MCF 10A (cell line): ENCODE data around the gene MRPL58. TPM values are rescaled to one million over a fixed set of nuclear protein-coding genes. Genes with fewer than 3 reads are reported as not detected.
A peak's percentile ranks its signal among the peaks of the same experiment; 100 is the strongest.
"Not testable (repeated sequence)": the region's sequence is repeated elsewhere in the genome, so short reads cannot be mapped to it uniquely, and the experiment has no call there.

Source experiments
- BruUV-seq: library from RNA; stranded (reverse); fragments of 400-500 nt; replicated peaks from 2 replicates; lab custom pipeline; 2021; lab: Mats Ljungman, UMichigan
- CTCF ChIA-PET: fragments of 300-600 bp; sonication (Branson Sonifier 250); formaldehyde crosslinking; extraction: SDS; loops from one replicate; lab custom pipeline; 2021; ENCODE audit warnings: antibody characterized with exemption, inconsistent platforms; lab: Yijun Ruan, JAX
- POLR2A ChIA-PET: fragments of 300-600, 350-650 bp; sonication (Branson Sonifier 250); formaldehyde crosslinking; extraction: SDS; loops from one replicate; lab custom pipeline; 2020; ENCODE audit warnings: antibody characterized with exemption, inconsistent platforms; lab: Yijun Ruan, JAX
- DNase-seq: peaks from one replicate; pipeline ENCODE4 v3.0.0-alpha.2; 2018; ENCODE audit not compliant: unreplicated experiment
- H3K27ac Mint-ChIP-seq: one replicate; pipeline ENCODE4 v1.8.0; 2022; ENCODE audit warnings: mild to moderate bottlenecking, low read depth, mixed read lengths; ENCODE audit not compliant: unreplicated experiment
- H3K27me3 Mint-ChIP-seq: one replicate; pipeline ENCODE4 v1.8.0; 2022; ENCODE audit warnings: mixed read lengths; ENCODE audit not compliant: insufficient read depth, unreplicated experiment
- H3K36me3 Mint-ChIP-seq: one replicate; pipeline ENCODE4 v1.8.0; 2022; ENCODE audit warnings: mild to moderate bottlenecking, moderate library complexity, mixed read lengths; ENCODE audit not compliant: insufficient read depth, unreplicated experiment
- H3K4me1 Mint-ChIP-seq: one replicate; pipeline ENCODE4 v1.8.0; 2022; ENCODE audit warnings: mixed read lengths; ENCODE audit not compliant: insufficient read depth, unreplicated experiment
- H3K4me3 Mint-ChIP-seq: one replicate; pipeline ENCODE4 v1.8.0; 2022; ENCODE audit warnings: mild to moderate bottlenecking, moderate library complexity, mixed read lengths; ENCODE audit not compliant: unreplicated experiment
- H3K9me3 Mint-ChIP-seq: one replicate; pipeline ENCODE4 v1.8.0; 2022; ENCODE audit warnings: mixed read lengths; ENCODE audit not compliant: unreplicated experiment
- CTCF ChIP-seq: fragments of 200-600 bp; IDR thresholded peaks from one replicate; pipeline ENCODE4 v1.8.0; 2022; ENCODE audit warnings: antibody characterized with exemption, mild to moderate bottlenecking; ENCODE audit not compliant: unreplicated experiment
- intact Hi-C: fragments of 100-400 bp; cut with micrococcal nuclease; formaldehyde crosslinking; loops from 2 replicates; pipeline ENCODE4 v1.14.1; 2022
- total RNA-seq: library from RNA; stranded (reverse); gene quantifications from 2 replicates; pipeline ENCODE4 v1.2.3, GENCODE V29; 2022

The MRPL58 gene
- total RNA-seq, 1 experiment from 2014 or later: 71.2 TPM

- no TSS peak for BruUV-seq
- CTCF ChIA-PET: interaction anchor here (0.7 kb wide), 1 partner anchor 45 kb away, joined by 3 read pairs; no protein-coding TSS in a partner anchor
- H3K36me3 Mint-ChIP-seq: peaks cover 61% of the 10 kb centered on the region
- POLR2A ChIA-PET: interaction anchor here (0.9 to 1.4 kb wide), 2 partner anchors 12 to 28 kb away, joined by 4 to 7 read pairs; no protein-coding TSS in a partner anchor
- intact Hi-C loops: no loop called here
- no peak overlapping the region for H3K4me3 Mint-ChIP-seq
- no peak overlapping the region for H3K27ac Mint-ChIP-seq
- H3K9me3 Mint-ChIP-seq: no peaks in the 10 kb centered on the region
- TF ChIP-seq CTCF: no peak
- no peak for DNase-seq
- H3K27me3 Mint-ChIP-seq: no peaks in the 10 kb centered on the region
- peaks cover 2% of the 10 kb centered on the region for H3K4me1 Mint-ChIP-seq
These were observed 7.2 kb downstream of the MRPL58 start for GRCh38 chr17:75019710-75020109.

GRCh38 chr17:75020331-75021110 lies 8.1 kb downstream of the MRPL58 start:
- DNase-seq: no peak
- H3K36me3 Mint-ChIP-seq: peaks cover 52% of the 10 kb centered on the region
- no peak overlapping the region for H3K4me3 Mint-ChIP-seq
- H3K27ac Mint-ChIP-seq: no peak overlapping the region
- TSS peak; percentile 86 for BruUV-seq
- H3K9me3 Mint-ChIP-seq: no peaks in the 10 kb centered on the region
- TF ChIP-seq CTCF: no peak
- H3K27me3 Mint-ChIP-seq: no peaks in the 10 kb centered on the region
- POLR2A ChIA-PET: no interaction called here
- no peaks in the 10 kb centered on the region for H3K4me1 Mint-ChIP-seq
- intact Hi-C loops: no loop called here
- CTCF ChIA-PET: no interaction called here

- H3K27ac Mint-ChIP-seq: no peak overlapping the region
- ChIA-PET CTCF (interaction anchor here (0.6 to 2.5 kb wide), 5 partner anchors 9 to 66 kb away, joined by 3 to 11 read pairs (median 3); partner anchors contain the start of genes MRPL58 and SLC16A5), POLR2A (interaction anchor here (1.1 to 4.5 kb wide), 4 partner anchors 13 to 145 kb away, joined by 3 to 31 read pairs (median 3); partner anchors contain the start of genes ATP5PD and MRPL58)
- intact Hi-C loops: no loop called here
- no peaks in the 10 kb centered on the region for H3K9me3 Mint-ChIP-seq
- H3K27me3 Mint-ChIP-seq: no peaks in the 10 kb centered on the region
- peaks cover 33% of the 10 kb centered on the region for H3K36me3 Mint-ChIP-seq
- peaks cover 15% of the 10 kb centered on the region for H3K4me1 Mint-ChIP-seq
- no peak overlapping the region for H3K4me3 Mint-ChIP-seq
- no peak for TF ChIP-seq CTCF
- no peak for DNase-seq
- BruUV-seq: no TSS peak
These were observed 12.4 kb downstream of the MRPL58 start for GRCh38 chr17:75024686-75025397.

- H3K4me3 Mint-ChIP-seq, H3K27ac Mint-ChIP-seq, BruUV-seq, H3K9me3 Mint-ChIP-seq, H3K27me3 Mint-ChIP-seq, intact Hi-C loops, DNase-seq: not testable (repeated sequence)
- ChIA-PET CTCF (interaction anchor here (0.6 to 2.5 kb wide), 4 partner anchors 9 to 66 kb away, joined by 3 to 11 read pairs (median 3); partner anchors contain the start of genes MRPL58 and SLC16A5), POLR2A (interaction anchor here (1.1 to 4.5 kb wide), 4 partner anchors 13 to 145 kb away, joined by 3 to 31 read pairs (median 3); partner anchors contain the start of genes ATP5PD and MRPL58)
- Mint-ChIP-seq H3K4me1 (peaks cover 15% of the 10 kb centered on the region), H3K36me3 (peaks cover 28% of the 10 kb centered on the region)
These were observed 12.9 kb downstream of the MRPL58 start for GRCh38 chr17:75025398-75025734.

GRCh38 chr17:75026650-75027049 lies 14.2 kb downstream of the MRPL58 start:
- H3K27me3 Mint-ChIP-seq, H3K4me3 Mint-ChIP-seq, H3K9me3 Mint-ChIP-seq, BruUV-seq, intact Hi-C loops: not testable (repeated sequence)
- peaks cover 15% of the 10 kb centered on the region for H3K36me3 Mint-ChIP-seq
- ChIA-PET CTCF (interaction anchor here (0.6 to 0.9 kb wide), 2 partner anchors 8 to 11 kb away, joined by 3 to 4 read pairs; no protein-coding TSS in a partner anchor), POLR2A (interaction anchor here (3.3 kb wide), 1 partner anchor 14 kb away, joined by 29 read pairs; the partner anchor contains the start of gene MRPL58)
- DNase-seq: peak; percentile 34
- peak overlapping the region; percentile 61 for H3K27ac Mint-ChIP-seq
- H3K4me1 Mint-ChIP-seq: peaks cover 15% of the 10 kb centered on the region
